Measurements from ENCODE around the gene GJB2.

GJB2 gene

GRCh38 chr13:20192158-20192835, 441 bp downstream of the GJB2 start:
- no peak for DNase-seq

- DNase-seq: no peak
Measured at GRCh38 chr13:20191311-20192157, 1.2 kb downstream of the GJB2 start.

- no peak for DNase-seq
Measured at GRCh38 chr13:20190481-20191310, 2.0 kb downstream of the GJB2 start.

DNA sequence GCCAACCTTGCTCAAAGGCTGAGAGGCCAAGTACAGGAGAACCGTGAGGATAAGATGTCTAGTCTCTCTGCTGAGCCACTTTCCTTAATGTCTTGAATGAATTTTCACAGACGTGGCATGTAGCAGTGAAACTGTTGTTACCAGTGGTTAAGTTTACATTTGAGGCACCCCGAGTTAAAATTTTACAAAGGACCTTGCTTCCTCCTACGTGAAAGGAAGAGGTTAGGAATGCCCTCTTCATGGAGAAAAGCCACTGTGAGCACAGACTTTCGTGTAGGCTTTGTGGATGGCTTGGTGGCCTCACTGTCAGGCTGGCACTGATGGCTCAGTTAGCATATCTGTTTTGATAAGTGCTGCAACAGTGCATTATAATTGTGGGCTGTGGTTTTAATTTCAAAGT, 2.7 kb downstream of the GJB2 start:
- no peak for DNase-seq

DNA sequence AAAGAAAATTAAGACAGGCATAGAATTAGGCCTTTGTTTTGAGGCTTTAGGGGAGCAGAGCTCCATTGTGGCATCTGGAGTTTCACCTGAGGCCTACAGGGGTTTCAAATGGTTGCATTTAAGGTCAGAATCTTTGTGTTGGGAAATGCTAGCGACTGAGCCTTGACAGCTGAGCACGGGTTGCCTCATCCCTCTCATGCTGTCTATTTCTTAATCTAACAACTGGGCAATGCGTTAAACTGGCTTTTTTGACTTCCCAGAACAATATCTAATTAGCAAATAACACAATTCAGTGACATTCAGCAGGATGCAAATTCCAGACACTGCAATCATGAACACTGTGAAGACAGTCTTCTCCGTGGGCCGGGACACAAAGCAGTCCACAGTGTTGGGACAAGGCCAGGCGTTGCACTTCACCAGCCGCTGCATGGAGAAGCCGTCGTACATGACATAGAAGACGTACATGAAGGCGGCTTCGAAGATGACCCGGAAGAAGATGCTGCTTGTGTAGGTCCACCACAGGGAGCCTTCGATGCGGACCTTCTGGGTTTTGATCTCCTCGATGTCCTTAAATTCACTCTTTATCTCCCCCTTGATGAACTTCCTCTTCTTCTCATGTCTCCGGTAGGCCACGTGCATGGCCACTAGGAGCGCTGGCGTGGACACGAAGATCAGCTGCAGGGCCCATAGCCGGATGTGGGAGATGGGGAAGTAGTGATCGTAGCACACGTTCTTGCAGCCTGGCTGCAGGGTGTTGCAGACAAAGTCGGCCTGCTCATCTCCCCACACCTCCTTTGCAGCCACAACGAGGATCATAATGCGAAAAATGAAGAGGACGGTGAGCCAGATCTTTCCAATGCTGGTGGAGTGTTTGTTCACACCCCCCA, 3.8 kb downstream of the GJB2 start:
- no peak for DNase-seq

GRCh38 chr13:20186771-20187170, 6.0 kb downstream of the GJB2 start:
- no peak for DNase-seq

DNA sequence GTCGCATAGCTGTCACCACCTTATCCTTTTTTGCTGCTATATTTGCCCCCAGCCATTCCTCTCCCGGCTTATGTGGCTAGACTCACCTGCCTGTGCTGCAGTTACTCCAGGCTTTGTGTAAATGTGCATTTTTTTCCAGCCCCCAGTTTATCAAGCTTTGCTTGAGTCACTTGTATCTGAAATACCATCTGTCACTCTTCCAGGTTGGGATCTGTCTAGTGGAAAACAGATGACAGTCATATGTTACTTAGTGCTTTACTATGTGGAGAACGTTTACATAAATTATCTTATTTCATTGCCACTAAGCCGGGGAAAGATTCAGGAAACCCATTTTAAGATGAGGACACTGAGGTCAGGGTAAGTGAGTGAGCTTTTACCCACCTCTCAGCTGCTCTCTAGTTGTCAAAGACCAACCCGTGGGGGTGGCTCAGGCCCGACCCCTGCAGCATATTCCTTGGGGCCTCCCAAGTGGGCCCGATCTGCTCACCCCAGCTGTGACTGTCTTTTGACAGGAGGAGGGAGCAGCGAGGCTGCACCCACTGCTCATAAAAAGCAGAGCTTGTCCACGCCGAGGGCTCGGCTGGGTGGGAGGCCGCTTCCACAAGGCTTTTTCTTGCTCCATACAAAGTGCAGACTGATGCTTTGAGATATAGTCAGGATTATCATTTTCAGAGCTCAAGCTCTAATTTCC, 7.2 kb downstream of the GJB2 start:
- DNase-seq: no peak

DNA sequence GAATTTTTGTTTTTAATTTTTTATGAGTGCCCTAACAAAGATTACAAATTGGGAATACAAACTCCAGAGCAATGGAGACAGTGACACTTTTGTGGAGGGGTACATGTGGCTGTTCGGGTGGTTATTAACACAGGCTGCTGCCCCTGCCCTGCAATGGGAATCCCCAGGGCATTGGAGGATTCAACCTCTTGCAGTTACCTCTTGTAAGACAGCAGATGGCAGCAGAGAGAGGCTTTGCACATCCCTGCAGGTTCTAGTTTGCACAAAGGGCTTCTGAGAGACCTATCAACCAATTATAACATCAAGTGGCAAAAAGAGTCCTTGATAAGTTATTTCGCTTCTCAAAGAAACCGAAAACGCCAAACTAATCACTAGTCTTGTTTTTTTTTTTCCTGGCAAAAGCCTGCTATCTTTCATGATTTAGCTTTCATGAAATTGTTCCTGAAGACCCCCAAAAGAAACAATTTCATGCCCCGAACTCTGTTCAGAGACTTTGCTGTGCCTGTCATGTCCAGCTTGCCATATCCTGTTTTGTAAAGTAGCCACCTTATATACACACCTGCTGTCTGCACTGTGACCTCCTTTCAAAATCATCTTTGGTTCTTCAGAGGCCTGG, 10.4 kb downstream of the GJB2 start:
- peak; percentile 72 for DNase-seq

- DNase-seq: peak; percentile 16
Measured at GRCh38 chr13:20181188-20181587, 11.6 kb downstream of the GJB2 start.

- DNase-seq: no peak
Measured at GRCh38 chr13:20178156-20178555, 14.6 kb downstream of the GJB2 start.

- no peak for DNase-seq
Measured at GRCh38 chr13:20177049-20177831, 15.5 kb downstream of the GJB2 start.

- DNase-seq: peak; percentile 20
Measured at GRCh38 chr13:20175907-20176652, 16.7 kb downstream of the GJB2 start.

GRCh38 chr13:20175406-20175794, 17.3 kb downstream of the GJB2 start:
- DNase-seq: no peak

DNA sequence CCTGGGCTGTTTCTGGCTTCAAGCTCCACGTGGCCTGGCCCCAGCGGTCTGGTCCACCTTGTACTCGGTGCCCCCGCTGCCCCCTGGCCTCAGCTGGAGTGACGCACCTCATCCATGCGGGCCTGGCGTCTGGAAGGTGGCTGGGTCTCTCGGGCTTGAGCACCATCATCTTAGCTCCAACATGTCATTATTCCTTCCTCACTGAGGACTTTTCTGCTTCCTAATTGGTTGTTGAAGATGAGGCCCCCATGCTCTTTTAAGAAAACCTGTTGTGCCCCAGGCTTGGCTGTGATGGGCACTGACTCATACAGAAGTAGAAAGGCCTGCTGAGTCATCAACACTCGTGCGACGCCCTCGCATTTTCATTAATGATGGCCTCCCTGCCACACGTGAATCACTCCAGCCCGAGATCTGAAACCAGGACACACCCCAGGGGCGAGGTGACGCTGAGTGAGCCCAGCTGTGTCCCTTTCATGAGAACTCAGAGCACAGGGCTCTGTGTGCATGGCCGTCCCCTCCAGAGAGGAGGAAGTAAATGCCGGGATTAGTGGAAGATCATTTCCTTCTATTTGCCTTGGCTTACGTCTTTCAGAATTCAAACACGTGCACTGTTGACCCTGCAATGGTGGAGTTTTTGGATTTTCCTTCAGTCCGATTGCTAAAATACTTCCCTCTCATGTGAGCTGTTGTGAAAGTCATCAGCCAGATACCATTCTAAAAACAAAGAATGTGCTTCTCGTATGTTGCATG, 17.9 kb downstream of the GJB2 start:
- DNase-seq: no peak

- no peak for DNase-seq
Measured at GRCh38 chr13:20173116-20173746, 19.5 kb downstream of the GJB2 start.

DNA sequence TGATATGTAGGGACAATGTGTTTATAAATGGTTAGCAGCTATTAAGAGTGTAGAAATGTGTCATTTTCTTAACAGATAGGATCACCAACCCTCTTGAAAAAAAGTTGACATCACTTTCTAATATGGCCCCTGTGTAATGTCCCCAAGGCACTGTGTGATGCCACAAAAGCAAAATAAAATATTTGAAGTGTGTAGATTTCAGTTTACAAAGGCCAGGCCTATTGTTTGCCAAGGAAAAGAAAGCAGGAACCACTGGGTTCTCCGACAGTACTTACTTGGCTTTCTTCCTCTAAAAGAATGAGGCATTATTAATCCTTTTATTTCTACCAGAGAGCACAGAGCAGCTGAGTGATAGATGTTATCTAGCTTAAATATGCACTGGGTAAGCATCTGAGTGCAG, 21.4 kb downstream of the GJB2 start:
- no peak for DNase-seq

- DNase-seq: no peak
Measured at GRCh38 chr13:20170921-20171320, 21.8 kb downstream of the GJB2 start.

DNA sequence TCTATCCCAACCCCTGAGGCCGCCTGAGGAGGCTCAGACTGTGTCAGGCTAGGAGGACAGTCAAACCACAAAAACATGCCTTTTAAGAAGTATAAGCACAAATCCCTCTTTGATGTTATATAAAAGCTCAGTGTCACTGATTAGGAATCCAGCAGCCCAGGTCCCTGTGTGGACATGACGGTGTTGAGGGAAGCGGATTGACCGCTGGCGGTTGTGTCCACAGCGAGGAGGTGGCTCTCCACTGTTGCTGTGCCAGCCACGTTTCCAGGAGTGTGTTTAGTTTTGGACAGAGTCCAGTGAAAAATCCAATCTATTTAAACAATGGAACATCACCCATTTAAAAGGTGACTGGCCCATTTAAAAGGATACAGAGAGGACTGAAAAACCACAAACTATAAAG, 24.3 kb downstream of the GJB2 start:
- DNase-seq: no peak
